ENCODE data around the gene ARMC9.
A peak's percentile ranks its signal among the peaks of the same experiment; 100 is the strongest.
"Not testable (repeated sequence)": the region's sequence is repeated elsewhere in the genome, so short reads cannot be mapped to it uniquely, and the experiment has no call there.

Gene ARMC9

GRCh38 chr2:231198291-231199173 is at the start of gene ARMC9:
Gene ARMC9 (plus strand): TSS chr2:231198631. CDS start chr2:231206239, 7,608 bp downstream.
- peak; percentile 47 for DNase-seq (ENCODE audit: low read depth)

DNA sequence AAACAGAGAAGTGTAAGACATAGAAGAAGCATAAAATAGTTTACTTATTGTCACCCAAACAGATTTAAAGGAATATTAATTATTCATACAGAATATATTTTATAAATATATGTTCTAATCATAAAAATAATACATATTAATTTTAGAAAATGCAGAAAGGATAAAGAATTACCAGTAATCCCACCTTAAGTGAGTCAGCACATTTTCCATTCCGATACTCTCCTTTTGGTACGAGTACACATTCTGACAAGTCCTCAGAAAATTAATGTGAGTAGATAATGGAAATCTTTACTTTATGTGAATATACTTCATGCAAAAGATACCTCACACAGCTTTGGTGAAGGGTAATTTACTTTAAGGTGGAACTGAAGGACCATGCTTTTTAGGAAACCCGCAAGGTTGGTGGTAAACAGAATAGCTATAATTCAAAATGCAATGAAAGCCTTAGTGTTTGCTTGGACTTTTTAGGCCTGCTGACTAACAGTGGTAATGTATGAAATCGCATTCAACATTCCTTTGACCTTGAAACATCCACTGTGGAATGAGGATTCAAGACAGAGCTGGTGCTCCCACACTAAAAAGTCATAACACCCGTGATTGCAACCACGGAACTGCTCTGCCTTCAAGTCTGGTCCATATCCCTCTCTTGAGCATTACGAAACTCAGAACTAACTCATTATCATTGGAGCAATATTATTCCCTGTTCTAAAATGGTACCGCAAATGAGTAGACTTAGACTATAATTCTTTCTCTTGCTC is 45.5 kb upstream of the ARMC9 start:
- no peak for DNase-seq (ENCODE audit: low read depth)

GRCh38 chr2:231159306-231159705 is 39.1 kb upstream of the ARMC9 start:
- DNase-seq (ENCODE audit: low read depth) = no peak

GRCh38 chr2:231160701-231161100 is 37.7 kb upstream of the ARMC9 start:
- no peak for DNase-seq (ENCODE audit: low read depth)

GRCh38 chr2:231161252-231161839 is 37.1 kb upstream of the ARMC9 start:
- no peak for DNase-seq (ENCODE audit: low read depth)

GRCh38 chr2:231161877-231162329 is 36.5 kb upstream of the ARMC9 start:
- no peak for DNase-seq (ENCODE audit: low read depth)

DNA sequence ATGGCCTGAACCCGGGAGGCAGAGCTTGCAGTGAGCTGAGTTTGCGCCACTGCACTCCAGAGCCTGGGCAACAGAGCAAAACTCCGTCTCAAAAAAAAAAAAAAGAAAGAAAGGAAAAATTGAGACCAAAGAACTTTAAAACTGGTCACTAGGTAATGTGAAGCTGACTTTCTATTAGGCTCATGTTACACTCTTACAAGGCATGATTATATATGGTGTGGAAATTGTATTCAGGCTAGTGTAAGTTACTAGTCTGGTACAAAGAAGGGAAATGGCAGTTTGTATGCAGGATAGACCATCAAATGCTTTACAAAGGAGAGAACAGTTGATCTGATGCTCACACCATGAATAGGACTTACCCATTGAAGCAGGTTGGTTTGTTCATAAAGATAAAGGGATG is 35.4 kb upstream of the ARMC9 start:
- no peak for DNase-seq (ENCODE audit: low read depth)

- DNase-seq (ENCODE audit: low read depth) = no peak
These were observed 34.9 kb upstream of the ARMC9 start for GRCh38 chr2:231163414-231164095.

DNA sequence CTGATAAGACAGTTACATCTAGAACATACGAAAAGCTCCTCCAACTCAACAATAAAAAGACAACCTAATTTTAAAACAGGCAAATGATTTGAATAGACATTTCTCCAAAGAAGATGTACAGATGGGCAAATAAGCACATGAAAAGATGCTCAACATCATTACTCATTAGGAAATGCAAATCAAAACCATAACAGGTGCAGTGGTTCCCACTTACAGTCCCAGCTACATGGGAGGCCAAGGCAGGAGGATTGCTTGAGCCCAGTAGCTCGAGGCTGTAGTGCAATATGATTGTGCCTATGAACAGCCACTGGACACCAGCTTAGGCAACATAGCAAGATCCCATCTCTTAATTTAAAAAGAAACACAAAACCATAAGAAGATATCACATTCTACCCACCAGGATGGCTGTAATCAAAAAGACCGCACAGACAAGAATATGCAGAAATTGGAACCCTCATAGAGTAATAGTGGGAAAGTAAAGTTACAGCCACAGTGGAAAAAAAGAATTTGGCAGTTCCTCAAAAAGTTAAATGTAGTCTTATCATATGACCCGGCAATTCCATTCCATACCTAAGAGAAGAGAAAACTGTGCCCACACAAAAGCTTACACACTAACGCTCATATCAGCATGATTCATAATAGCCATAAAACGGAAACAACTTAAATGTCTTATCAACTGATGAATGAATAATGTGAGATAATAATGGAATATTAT is 30.5 kb upstream of the ARMC9 start:
- no peak for DNase-seq (ENCODE audit: low read depth)

- DNase-seq (ENCODE audit: low read depth) = no peak
These were observed 29.8 kb upstream of the ARMC9 start for GRCh38 chr2:231168460-231169139.

DNA sequence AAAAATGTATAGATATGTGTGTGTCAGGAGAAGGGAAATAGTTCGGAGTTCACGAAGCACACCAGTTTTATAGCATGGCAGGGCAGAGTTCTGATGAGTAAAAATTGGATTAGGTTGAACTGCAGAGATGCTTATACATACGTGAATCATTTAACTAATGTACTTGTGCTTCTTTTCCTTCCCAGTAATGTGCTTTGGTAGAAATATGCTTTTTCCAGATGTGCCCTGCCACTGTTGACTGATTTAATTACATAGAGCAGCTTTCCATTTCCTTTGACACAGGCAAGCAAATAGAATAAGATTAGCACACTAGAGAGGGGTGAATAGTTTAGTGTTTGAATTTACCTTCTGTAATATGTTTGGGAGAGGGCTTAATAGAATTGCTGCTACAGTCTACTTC is 28.9 kb upstream of the ARMC9 start:
- no peak for DNase-seq (ENCODE audit: low read depth)

DNA sequence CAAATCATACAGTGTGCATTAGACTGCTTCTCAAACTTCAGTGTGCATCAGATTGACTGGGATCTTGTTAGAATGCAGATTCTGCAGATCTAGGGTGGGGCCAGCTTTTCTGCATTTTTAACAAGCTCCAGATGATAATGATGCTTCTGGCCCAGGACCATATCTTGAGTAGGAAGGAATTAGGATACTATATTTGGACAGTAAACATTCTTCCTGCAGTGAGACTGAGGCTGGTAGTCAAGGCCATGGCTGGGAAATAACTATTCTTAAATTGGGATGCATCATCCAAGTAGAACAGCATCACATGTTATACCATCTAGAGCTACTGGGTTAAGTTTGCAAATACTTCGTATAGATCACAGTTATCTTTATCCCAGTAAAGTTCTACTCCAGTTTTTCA is 28.4 kb upstream of the ARMC9 start:
- no peak for DNase-seq (ENCODE audit: low read depth)

DNA sequence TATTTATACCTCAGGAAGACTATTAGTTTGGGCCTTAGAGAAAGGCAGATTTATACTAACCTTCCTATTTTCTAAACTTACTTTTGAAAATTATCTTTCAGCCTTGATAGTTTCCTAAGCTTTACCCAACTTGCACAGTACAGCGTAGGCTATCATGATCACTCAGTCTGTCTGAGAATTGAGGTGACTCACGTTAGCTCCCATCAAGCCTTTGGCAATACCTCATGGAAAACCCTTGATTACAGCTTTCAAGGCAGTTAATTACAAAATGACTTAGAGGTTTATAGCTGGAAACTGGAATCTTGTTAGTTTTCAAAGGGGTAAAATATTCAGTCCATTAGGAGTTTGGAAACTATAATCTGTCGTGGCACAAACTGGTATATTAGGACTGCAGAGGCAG is 26.4 kb upstream of the ARMC9 start:
- no peak for DNase-seq (ENCODE audit: low read depth)

DNA sequence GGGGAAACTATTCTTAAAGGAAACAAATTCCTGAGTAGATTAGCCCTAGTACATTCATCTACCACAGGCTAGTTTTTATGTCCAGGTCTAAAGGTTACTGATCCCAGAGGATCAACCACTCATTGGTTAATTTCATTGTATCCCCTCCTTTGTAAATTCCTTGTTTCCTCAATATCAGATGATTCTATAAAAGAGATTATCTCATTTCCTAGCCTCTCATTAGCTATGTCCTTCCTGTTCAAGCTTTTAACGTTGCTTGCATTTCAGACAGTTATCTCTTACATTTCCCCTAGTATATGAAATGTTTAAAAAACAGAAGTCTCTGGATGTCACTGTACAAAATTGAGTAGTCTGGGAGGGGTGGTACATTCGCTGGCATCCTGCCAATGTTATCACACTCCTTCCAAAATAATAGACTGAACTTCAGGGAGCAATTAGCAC is 24.2 kb upstream of the ARMC9 start:
- DNase-seq (ENCODE audit: low read depth) = no peak

GRCh38 chr2:231176066-231176465 is 22.4 kb upstream of the ARMC9 start:
- no peak for DNase-seq (ENCODE audit: low read depth)

DNA sequence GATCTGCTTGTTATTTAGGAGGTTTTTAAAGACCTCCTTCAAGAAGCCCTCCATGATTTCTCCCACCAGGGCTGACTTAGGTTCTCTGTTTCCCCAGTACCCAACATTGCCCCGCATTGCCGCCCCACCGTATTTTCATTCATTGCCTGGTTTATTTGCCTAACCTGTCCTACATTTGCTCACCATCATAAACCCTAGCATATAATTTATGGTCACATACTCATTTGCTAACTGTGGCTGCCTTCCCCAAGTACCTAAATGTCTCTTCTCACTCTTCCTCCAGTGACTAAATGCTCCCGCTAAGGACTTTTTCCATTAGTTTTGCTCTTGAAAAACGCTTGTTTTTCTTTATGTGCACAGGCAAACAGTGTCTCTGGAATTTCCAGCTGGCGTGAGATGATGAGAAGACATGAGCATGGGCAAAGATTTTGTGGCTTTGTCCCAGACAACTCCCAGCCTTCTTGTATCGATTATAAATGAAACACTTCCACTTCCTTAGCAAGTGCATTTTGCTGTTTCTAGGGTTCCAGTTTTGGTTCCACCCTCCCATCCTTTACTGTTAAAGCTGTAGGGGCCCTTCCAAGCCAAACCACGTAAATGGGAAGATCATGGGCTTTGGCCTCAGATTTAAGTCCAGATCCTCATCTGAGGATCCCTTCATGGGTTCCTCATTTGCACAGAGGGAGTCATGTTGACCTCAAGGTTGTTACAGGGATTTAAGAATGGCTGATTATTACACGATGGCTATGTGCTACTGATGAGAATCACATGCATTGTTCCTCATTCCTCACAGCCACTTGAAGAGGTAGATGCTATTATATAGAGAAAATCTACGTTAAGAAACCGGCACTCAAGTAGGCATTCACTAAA is 21.0 kb upstream of the ARMC9 start:
- no peak for DNase-seq (ENCODE audit: low read depth)

DNA sequence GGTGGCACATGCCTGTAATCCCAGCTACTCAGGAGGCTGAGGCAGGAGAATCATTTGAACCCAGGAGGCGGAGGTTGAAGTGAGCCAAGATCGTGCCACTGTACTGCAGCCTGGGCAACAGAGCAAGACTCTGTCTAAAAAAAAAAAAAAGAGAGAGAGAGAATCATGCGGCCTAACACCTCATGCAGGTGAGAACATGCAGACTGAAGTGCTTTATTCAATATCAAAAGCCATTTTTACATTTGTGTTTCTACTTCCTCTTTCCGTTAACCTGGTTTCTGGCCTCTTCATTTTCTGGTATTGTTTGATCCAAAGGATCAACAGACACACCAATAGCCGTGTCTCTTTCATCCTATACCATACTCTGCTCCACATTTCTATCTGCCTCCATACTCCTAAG is 19.6 kb upstream of the ARMC9 start:
- not testable (repeated sequence) for DNase-seq (ENCODE audit: low read depth)

DNA sequence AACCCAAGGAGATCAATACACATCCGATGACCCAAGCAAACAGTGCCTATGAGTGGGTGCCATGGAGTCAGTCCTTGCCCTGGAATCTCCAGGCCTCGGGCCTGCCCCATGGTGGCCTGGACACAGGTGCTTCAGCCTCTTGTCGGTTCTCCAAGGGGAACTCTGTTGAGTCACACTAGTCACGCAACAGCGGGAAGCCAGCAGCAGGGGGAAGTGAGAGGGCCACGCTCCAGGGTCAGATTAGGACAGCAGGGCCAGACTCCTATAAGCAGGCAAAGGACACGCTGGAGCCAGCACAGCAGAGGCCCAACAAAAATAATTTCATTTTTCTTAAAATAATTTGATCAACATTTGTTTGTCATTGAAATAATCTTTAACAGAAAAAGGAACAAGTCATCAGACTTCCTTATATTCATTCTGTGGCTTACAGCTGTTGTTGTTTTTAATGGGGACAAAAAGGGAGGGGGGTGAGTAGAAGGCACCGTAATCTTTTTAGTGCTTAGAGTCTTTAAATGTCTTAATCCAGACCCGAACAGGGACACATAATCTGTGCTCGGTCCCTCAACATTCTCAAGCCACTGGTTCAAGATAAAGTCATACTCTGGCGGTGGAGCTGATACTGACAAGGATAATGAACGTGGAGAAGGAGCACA is 16.4 kb upstream of the ARMC9 start:
- no peak for DNase-seq (ENCODE audit: low read depth)

- no peak for DNase-seq (ENCODE audit: low read depth)
These were observed 15.9 kb upstream of the ARMC9 start for GRCh38 chr2:231182513-231182899.
